NK-92 (cell line): ENCODE measurements around the gene JUNB.

Experiments
- DNase-seq: peaks from one replicate; lab custom pipeline; 2025; ENCODE audit not compliant: unreplicated experiment; lab: John Stamatoyannopoulos, UW

JUNB gene

GRCh38 chr19:12840091-12841079 is 49.1 kb downstream of the JUNB start:
- DNase-seq: no peak

- DNase-seq: no peak
Observed at GRCh38 chr19:12841094-12841493, 49.8 kb downstream of the JUNB start.

- no peak for DNase-seq
Observed at GRCh38 chr19:12842511-12842910, 51.2 kb downstream of the JUNB start.
